GM21360 (cell line): ENCODE results near the gene CARS1.
"Not testable (repeated sequence)": the region's sequence is repeated elsewhere in the genome, so short reads cannot be mapped to it uniquely, and the experiment has no call there.

Source experiments
- ATAC-seq: cut with Tn5 transposase; IDR thresholded peaks from one replicate; pipeline ENCODE4 v1.9.1; 2021; ENCODE audit warnings: mild to moderate bottlenecking, moderate library complexity; ENCODE audit not compliant: unreplicated experiment

CARS1 gene

GRCh38 chr11:3090096-3090901 is 33.1 kb upstream of the CARS1 start:
- ATAC-seq: no peak

DNA sequence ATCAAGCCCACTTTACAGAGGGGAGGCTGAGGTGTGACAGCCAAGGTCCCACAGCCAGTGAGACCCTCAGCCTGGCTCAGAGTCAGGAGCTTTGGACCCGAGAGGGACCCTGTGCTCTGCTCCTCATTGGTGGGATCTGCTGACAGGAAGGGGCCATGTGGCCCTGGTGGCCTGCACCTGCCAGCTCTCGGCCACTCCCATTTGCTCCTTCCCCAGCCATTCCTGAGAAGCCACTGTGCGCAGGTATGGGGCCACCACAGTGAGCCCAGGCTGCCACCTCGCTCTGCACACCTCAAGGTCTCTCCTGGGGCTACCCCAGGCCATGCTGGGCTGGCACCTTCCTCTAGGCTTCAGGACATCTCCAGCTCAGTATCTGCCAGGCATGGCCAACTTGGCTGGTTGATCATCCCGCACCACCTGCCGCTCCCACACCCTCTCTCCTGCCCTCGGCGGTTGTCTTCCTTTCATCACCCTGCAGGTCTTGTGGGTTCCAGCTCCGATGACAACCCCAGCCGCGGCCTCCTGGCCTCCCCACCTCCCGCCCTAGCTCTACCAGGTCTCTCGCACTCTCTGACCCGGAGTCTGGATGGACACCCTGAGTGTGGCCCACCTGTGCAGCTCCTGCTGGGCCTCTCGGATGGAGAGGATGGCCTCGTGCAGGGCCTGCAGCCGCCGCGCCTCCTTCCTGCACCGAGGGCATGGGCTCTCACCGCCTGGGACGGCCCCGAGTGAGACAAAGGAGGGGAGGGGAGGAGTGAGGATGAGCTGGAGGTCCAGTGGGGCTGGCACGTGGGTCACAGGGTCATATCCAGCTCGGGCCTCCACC is 32.2 kb upstream of the CARS1 start:
- ATAC-seq: no peak

DNA sequence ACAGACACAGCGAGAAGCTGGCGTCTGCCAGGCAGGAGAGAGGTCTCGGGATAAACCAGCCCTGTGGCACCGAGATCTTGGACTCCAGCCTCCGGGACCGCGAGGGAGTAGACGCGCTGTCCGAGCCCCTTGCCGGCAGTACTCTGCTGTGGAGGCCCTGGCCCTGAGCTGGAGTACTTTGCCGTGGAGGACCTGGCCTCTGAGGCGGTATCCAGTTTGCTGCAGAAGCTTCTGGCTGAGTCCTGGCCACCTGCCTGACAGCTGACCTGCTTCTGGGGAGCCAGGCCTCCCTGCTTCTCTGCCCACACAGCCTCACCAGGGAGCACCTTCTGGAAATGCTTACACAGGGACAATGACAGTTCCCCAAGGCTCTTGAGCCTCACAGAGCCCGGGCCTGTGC is 31.6 kb upstream of the CARS1 start:
- no peak for ATAC-seq

- no peak for ATAC-seq
Observed at GRCh38 chr11:3087821-3088800, 30.9 kb upstream of the CARS1 start.

GRCh38 chr11:3087373-3087772 is 30.1 kb upstream of the CARS1 start:
- ATAC-seq: no peak

GRCh38 chr11:3086671-3087150 is 29.5 kb upstream of the CARS1 start:
- ATAC-seq: no peak

DNA sequence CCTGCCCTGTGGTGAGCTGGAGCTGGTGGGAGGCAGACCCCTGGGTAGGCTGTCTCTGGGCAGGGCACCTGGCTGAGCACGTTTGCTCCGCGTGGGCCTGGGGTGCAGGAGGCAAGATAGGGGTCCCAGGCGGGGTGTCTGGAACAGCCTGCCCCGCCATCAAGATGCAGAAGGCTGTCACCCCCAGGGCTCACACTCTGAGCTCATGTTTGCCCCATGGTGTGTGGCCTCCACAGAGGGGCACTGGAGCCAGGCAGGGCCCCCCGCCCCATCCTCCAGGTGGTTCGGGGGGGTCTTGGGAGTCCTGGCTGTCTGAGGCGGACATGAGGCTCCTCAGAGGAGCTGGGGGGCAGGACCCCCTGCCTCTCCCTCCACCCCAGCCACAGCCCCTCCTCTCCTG is 28.9 kb upstream of the CARS1 start:
- ATAC-seq: no peak

- no peak for ATAC-seq
Observed at GRCh38 chr11:3085052-3085451, 27.8 kb upstream of the CARS1 start.

GRCh38 chr11:3083321-3083720 is 26.1 kb upstream of the CARS1 start:
- ATAC-seq: no peak

DNA sequence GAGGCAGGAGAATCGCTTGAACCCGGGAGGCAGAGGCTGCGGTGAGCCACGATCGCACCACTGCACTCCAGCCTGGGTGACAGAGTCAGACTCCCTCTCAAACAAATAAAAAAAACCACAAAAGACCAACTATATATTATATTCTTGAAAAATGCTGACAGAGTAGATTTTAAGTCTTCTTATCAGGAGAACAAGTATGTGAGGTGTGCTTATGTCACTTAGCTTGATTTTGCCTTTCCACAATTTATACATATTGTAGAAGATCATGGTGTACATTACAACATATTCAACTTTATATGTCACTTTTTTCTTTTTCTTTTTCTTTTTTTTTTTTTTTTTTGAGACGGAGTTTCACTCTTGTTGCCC is 24.1 kb upstream of the CARS1 start:
- no peak for ATAC-seq

DNA sequence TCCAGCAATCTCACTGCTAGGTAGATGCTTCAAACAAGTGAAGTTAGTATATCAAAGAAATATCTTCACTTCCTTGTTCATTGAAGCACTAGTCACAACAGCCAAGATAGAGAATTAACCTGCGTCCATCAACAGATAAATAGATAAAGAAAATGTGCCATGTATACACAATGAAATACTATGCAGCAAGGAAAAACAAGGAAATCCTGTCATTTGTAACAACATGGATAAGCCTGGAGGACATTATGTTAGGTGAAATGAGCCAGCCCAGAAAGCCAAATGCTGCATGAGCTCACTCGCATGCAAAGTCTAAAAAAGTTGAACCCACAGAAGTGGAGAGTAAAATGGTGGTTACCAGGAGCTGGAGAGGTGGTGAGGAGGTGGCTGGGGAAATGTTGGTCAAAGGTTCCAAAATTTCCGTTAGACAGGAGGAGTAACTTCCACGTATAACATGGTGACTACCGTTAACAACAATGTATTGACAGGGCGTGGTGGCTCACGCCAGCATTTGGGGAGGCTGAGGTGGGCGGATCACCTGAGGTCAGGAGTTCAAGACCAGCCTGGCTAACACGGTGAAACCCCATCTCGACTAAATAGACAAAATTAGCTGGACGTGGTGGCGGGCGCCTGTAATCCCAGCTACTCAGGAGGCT is 23.6 kb upstream of the CARS1 start:
- ATAC-seq: no peak

DNA sequence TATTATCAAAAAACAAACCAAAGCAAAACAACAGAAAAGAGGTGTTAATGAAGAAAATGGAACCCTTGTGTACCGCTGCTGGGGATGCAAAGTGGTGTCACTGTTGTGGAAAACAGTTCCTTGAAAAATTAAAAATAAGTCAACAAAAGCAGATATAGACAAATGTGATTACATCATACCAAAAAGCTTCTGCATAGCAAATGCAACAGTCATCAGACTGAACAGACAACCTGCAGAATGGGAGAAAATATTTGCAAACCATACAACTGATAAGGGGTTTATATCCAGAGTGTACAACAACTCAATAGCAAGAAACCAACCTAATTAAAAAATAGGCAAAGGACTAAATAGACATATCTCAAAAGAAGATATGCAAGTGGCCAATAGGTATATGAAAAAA is 22.9 kb upstream of the CARS1 start:
- no peak for ATAC-seq

DNA sequence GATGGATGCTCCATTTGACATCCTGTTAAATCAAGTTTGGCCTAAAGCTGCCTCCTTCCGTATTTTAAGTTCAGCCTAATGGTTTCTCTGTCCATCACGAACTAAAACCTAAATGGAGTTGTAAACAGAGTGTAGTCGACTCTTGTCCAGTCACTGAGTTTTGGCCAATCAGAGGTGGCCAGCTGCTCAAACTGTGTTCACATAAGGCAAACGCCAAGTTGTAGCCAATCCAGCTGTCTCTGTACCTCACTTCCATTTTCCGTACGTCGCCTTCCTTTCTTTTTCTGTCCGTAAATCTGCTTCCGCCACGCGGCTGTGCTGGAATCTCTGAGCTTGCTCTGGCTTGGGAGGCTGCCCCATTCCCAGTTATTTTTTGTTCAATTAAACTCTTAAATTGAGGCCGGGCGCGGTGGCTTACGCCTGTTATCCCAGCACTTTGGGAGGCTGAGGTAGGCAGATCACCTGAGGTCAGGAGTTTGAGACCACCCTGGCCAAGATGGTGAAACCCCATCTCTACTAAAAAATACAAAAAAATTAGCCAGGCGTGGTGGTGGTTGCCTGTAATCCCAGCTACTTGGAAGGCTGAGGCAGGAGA is 20.7 kb upstream of the CARS1 start:
- ATAC-seq: no peak

GRCh38 chr11:3077189-3077836 is 20.1 kb upstream of the CARS1 start:
- no peak for ATAC-seq

- ATAC-seq: no peak
Observed at GRCh38 chr11:3074912-3075589, 17.8 kb upstream of the CARS1 start.

- no peak for ATAC-seq
Observed at GRCh38 chr11:3073029-3073435, 15.8 kb upstream of the CARS1 start.

DNA sequence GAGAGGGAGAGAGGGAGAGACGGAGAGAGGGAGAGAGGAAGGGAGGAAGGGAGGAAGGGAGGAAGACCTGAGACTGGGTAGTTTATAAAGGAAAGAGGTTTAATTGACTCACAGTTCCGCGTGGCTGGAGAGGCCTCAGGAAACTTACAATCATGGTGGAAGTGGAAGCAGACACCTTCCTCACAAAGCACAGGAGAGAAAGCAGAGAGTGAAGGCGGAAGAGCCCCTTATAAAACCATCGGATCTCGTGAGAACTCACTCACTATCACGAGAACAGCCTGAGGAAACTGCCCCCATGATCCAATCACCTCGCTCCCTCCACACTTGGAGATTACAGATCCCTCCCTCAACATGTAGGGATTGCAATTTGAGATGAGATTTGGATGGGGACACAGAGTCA is 12.2 kb upstream of the CARS1 start:
- ATAC-seq: no peak

GRCh38 chr11:3066308-3066707 is 9.1 kb upstream of the CARS1 start:
- not testable (repeated sequence) for ATAC-seq

GRCh38 chr11:3064709-3065108 is 7.5 kb upstream of the CARS1 start:
- not testable (repeated sequence) for ATAC-seq
